SK-N-SH treated with all-trans-retinoic acid at 6 μM for 48 hours (cell line): ENCODE measurements around the gene CYP11A1.

Source experiments
- ISL1 ChIP-seq: fragments of 250-450 bp; sonication (Bioruptor Pico); IDR thresholded peaks from 2 replicates; pipeline ENCODE4 v2.1.2; 2022; ENCODE audit warnings: mild to moderate bottlenecking, moderate library complexity
- RARB ChIP-seq: fragments of 250-450 bp; sonication (Bioruptor Pico); IDR thresholded peaks from 2 replicates; pipeline ENCODE4 v1.8.0; 2021; ENCODE audit warnings: mild to moderate bottlenecking, moderate library complexity
- TCF4 ChIP-seq: fragments of 250-450 bp; sonication (Bioruptor Pico); IDR thresholded peaks from 2 replicates; pipeline ENCODE4 v1.8.0; 2021; ENCODE audit warnings: mild to moderate bottlenecking, moderate library complexity, borderline replicate concordance
- TF ChIP-seq, protein P1 (sequence below): fragments of 250-450 bp; sonication (Bioruptor Pico); IDR thresholded peaks from 2 replicates; pipeline ENCODE4 v1.5.1; 2020; ENCODE audit warnings: low read depth, mild to moderate bottlenecking, moderate library complexity
- TF ChIP-seq, protein P2 (sequence below): fragments of 250-450 bp; sonication (Bioruptor Pico); IDR thresholded peaks from 2 replicates; pipeline ENCODE4 v1.8.0; 2020; ENCODE audit warnings: mild to moderate bottlenecking, moderate library complexity, borderline replicate concordance
- TF ChIP-seq, protein P3 (sequence below): fragments of 250-450 bp; sonication (Bioruptor Pico); IDR thresholded peaks from 2 replicates; pipeline ENCODE4 v1.5.0; 2020; ENCODE audit warnings: mild to moderate bottlenecking, moderate library complexity

DNA sequence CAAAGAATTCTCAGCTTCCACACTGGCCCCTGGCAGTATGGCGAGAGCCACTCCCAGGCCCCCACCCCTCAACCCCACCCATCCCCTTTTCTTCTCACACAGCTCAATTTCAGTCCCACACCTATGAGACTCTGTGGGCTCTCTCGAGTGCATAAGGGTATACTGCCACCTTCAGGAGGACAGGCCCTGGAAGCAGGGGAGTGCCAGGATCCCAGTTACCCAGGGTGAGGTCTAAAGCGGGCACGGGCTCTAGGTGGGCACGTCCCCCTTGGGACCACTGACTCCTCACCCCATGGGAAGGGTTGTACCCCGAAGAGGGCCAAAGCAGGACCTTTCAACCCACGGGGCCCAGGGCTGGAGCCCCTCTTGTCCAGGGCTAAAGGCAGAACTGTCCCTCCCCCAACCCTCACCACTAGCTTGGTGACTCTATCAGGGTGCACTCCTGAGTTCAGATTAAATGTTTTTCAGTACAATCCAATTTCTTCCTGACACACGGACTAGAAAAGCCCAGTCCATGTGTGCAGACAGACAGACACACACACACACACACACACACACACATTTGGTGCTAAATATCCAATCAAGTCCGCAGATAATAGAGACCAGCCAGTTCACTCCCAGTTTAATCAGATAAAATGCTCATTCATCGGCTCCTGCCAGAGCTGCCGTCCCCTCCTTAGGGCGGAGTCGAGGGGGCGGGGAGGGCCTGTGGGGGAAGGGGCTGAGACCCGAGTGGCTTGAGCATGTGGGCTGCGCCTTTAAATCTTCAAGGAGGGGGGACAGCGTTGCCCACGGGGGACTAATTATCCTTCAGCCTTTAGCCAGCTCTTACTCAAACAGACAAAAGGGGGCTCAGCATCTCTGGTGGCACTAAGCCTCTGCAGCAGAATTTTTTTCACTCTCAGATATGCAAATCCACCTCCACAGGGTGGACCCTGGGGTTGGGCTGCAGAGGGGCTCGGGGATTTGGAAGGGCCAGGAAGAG is 59.3 kb downstream of the CYP11A1 start:
- TF ChIP-seq, protein P1, sequence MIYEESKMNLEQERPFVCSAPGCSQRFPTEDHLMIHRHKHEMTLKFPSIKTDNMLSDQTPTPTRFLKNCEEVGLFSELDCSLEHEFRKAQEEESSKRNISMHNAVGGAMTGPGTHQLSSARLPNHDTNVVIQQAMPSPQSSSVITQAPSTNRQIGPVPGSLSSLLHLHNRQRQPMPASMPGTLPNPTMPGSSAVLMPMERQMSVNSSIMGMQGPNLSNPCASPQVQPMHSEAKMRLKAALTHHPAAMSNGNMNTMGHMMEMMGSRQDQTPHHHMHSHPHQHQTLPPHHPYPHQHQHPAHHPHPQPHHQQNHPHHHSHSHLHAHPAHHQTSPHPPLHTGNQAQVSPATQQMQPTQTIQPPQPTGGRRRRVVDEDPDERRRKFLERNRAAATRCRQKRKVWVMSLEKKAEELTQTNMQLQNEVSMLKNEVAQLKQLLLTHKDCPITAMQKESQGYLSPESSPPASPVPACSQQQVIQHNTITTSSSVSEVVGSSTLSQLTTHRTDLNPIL (CRISPR knock-in tag) = no peak
- TF ChIP-seq TCF4 (CRISPR knock-in tag) = no peak
- TF ChIP-seq ISL1 (CRISPR knock-in tag) = no peak
- TF ChIP-seq, protein P2, sequence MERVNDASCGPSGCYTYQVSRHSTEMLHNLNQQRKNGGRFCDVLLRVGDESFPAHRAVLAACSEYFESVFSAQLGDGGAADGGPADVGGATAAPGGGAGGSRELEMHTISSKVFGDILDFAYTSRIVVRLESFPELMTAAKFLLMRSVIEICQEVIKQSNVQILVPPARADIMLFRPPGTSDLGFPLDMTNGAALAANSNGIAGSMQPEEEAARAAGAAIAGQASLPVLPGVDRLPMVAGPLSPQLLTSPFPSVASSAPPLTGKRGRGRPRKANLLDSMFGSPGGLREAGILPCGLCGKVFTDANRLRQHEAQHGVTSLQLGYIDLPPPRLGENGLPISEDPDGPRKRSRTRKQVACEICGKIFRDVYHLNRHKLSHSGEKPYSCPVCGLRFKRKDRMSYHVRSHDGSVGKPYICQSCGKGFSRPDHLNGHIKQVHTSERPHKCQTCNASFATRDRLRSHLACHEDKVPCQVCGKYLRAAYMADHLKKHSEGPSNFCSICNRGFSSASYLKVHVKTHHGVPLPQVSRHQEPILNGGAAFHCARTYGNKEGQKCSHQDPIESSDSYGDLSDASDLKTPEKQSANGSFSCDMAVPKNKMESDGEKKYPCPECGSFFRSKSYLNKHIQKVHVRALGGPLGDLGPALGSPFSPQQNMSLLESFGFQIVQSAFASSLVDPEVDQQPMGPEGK (CRISPR knock-in tag) = no peak
- TF ChIP-seq RARB (CRISPR knock-in tag) = no peak
- TF ChIP-seq, protein P3, sequence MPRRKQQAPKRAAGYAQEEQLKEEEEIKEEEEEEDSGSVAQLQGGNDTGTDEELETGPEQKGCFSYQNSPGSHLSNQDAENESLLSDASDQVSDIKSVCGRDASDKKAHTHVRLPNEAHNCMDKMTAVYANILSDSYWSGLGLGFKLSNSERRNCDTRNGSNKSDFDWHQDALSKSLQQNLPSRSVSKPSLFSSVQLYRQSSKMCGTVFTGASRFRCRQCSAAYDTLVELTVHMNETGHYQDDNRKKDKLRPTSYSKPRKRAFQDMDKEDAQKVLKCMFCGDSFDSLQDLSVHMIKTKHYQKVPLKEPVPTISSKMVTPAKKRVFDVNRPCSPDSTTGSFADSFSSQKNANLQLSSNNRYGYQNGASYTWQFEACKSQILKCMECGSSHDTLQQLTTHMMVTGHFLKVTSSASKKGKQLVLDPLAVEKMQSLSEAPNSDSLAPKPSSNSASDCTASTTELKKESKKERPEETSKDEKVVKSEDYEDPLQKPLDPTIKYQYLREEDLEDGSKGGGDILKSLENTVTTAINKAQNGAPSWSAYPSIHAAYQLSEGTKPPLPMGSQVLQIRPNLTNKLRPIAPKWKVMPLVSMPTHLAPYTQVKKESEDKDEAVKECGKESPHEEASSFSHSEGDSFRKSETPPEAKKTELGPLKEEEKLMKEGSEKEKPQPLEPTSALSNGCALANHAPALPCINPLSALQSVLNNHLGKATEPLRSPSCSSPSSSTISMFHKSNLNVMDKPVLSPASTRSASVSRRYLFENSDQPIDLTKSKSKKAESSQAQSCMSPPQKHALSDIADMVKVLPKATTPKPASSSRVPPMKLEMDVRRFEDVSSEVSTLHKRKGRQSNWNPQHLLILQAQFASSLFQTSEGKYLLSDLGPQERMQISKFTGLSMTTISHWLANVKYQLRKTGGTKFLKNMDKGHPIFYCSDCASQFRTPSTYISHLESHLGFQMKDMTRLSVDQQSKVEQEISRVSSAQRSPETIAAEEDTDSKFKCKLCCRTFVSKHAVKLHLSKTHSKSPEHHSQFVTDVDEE (CRISPR knock-in tag) = no peak
